Vagina (tissue), 2 donors: ENCODE measurements around the gene NMUR2. TPM values are rescaled to one million over a fixed set of nuclear protein-coding genes. Genes with fewer than 3 reads are reported as not detected.

Experiments
- DNase-seq, 2 donors: peaks; one replicate each; pipeline ENCODE4 v3.0.0-alpha.2; 2017; ENCODE audit errors: extremely low spot score in 2 of 2
- H3K27ac ChIP-seq: fragments of 200-600 bp; sonication (generic); one replicate; pipeline ENCODE4 v1.5.1; 2019
- H3K27me3 ChIP-seq: fragments of 200-600 bp; sonication (generic); one replicate; pipeline ENCODE4 v1.5.1; 2019
- H3K36me3 ChIP-seq, 2 donors: fragments of 200-600 bp; sonication (generic); one replicate each; pipeline ENCODE4 v1.5.1; 2017 to 2019
- H3K4me1 ChIP-seq: fragments of 200-600 bp; sonication (generic); one replicate; pipeline ENCODE4 v1.5.1; 2019
- H3K4me3 ChIP-seq, 2 donors: fragments of 200-600 bp; sonication (generic); 1 replicate in 1 of 2; 2 replicates in 1 of 2; pipeline ENCODE4 v1.5.1; 2016 to 2019
- H3K9me3 ChIP-seq: fragments of 200-600 bp; sonication (generic); one replicate; pipeline ENCODE4 v1.5.1; 2019
- CTCF ChIP-seq, 3 experiments: fragments of 450-650 bp in 2 of 3; fragments of 200-600 bp in 1 of 3; sonication (generic) in 1 of 3; IDR thresholded peaks; one replicate each; pipeline ENCODE4 v1.5.1; 2017 to 2019; ENCODE audit warnings: antibody characterized with exemption in 3 of 3, mild to moderate bottlenecking in 2 of 3, moderate library complexity in 2 of 3
- POLR2A ChIP-seq, 2 donors: fragments of 450-650 bp; IDR thresholded peaks; one replicate each; pipeline ENCODE4 v1.6.1; 2017; ENCODE audit warnings: antibody characterized with exemption in 2 of 2, mild to moderate bottlenecking in 2 of 2, moderate library complexity in 2 of 2
- POLR2AphosphoS5 ChIP-seq, 2 donors: sonication (generic); formaldehyde crosslinking; IDR thresholded peaks; one replicate each; pipeline ENCODE4 v1.9.0; 2017; ENCODE audit warnings: antibody characterized with exemption in 2 of 2, mild to moderate bottlenecking in 2 of 2, low read depth in 1 of 2; ENCODE audit not compliant: insufficient read depth in 1 of 2
- intact Hi-C: fragments of 100-400 bp; cut with DNase I; formaldehyde crosslinking; loops from one replicate; pipeline ENCODE4 v1.15.1; 2023
- total RNA-seq: library from RNA; depleted of rRNA; stranded (reverse); fragments of >200 nt; gene quantifications from one replicate; pipeline ENCODE4 v1.2.3, GENCODE V29; 2016

Gene NMUR2
- total RNA-seq, 1 donor from 2014 or later = not detected

- H3K4me3 ChIP-seq = no peak overlapping the region
- no peak for DNase-seq
- no peaks in the 10 kb centered on the region for H3K9me3 ChIP-seq
- H3K4me1 ChIP-seq = no peaks in the 10 kb centered on the region
- intact Hi-C loops = no loop called here
- no peak overlapping the region for H3K27ac ChIP-seq
- no peaks in the 10 kb centered on the region for H3K27me3 ChIP-seq
- TF ChIP-seq POLR2A (IDR thresholded peaks at IDR 0.05) = no peak
- no peak for TF ChIP-seq POLR2AphosphoS5 (IDR thresholded peaks at IDR 0.05; ENCODE audit: insufficient read depth in 1 of 2, low read depth in 1 of 2)
- no peak for TF ChIP-seq CTCF (IDR thresholded peaks at IDR 0.05)
- H3K36me3 ChIP-seq = no peaks in the 10 kb centered on the region
Measured at GRCh38 chr5:152425083-152425482, 20.0 kb upstream of the NMUR2 start.

- DNase-seq = no peak
- no peak for TF ChIP-seq CTCF (IDR thresholded peaks at IDR 0.05)
- TF ChIP-seq POLR2A (IDR thresholded peaks at IDR 0.05) = no peak
- TF ChIP-seq POLR2AphosphoS5 (IDR thresholded peaks at IDR 0.05; ENCODE audit: insufficient read depth in 1 of 2, low read depth in 1 of 2) = no peak
- Histone ChIP-seq H3K27me3 (no peaks in the 10 kb centered on the region), H3K9me3 (no peaks in the 10 kb centered on the region), H3K36me3 (no peaks in the 10 kb centered on the region), H3K4me3 (no peak overlapping the region), H3K4me1 (no peaks in the 10 kb centered on the region), H3K27ac (no peak overlapping the region)
- intact Hi-C loops = no loop called here
Measured at GRCh38 chr5:152424501-152424900, 19.4 kb upstream of the NMUR2 start.

GRCh38 chr5:152422081-152422480 is 17.0 kb upstream of the NMUR2 start:
- Histone ChIP-seq H3K36me3 (no peaks in the 10 kb centered on the region), H3K27ac (no peak overlapping the region), H3K4me1 (no peaks in the 10 kb centered on the region), H3K27me3 (no peaks in the 10 kb centered on the region), H3K9me3 (no peaks in the 10 kb centered on the region), H3K4me3 (no peak overlapping the region)
- no peak for DNase-seq
- no peak for TF ChIP-seq POLR2A (IDR thresholded peaks at IDR 0.05)
- TF ChIP-seq POLR2AphosphoS5 (IDR thresholded peaks at IDR 0.05; ENCODE audit: insufficient read depth in 1 of 2, low read depth in 1 of 2) = no peak
- TF ChIP-seq CTCF (IDR thresholded peaks at IDR 0.05) = no peak
- intact Hi-C loops = no loop called here

- intact Hi-C loops = no loop called here
- H3K4me3 ChIP-seq = no peak overlapping the region
- TF ChIP-seq CTCF (IDR thresholded peaks at IDR 0.05) = no peak
- TF ChIP-seq POLR2AphosphoS5 (IDR thresholded peaks at IDR 0.05; ENCODE audit: insufficient read depth in 1 of 2, low read depth in 1 of 2) = no peak
- TF ChIP-seq POLR2A (IDR thresholded peaks at IDR 0.05) = no peak
- H3K27me3 ChIP-seq = no peaks in the 10 kb centered on the region
- no peaks in the 10 kb centered on the region for H3K36me3 ChIP-seq
- H3K27ac ChIP-seq = no peak overlapping the region
- H3K9me3 ChIP-seq = no peaks in the 10 kb centered on the region
- no peak for DNase-seq
- H3K4me1 ChIP-seq = no peaks in the 10 kb centered on the region
Measured at GRCh38 chr5:152412129-152412528, 7.0 kb upstream of the NMUR2 start.

- DNase-seq = no peak
- H3K27me3 ChIP-seq = no peaks in the 10 kb centered on the region
- H3K9me3 ChIP-seq = no peaks in the 10 kb centered on the region
- intact Hi-C loops = no loop called here
- no peaks in the 10 kb centered on the region for H3K36me3 ChIP-seq
- H3K4me1 ChIP-seq = no peaks in the 10 kb centered on the region
- TF ChIP-seq POLR2A (IDR thresholded peaks at IDR 0.05) = no peak
- TF ChIP-seq CTCF (IDR thresholded peaks at IDR 0.05) = no peak
- no peak for TF ChIP-seq POLR2AphosphoS5 (IDR thresholded peaks at IDR 0.05; ENCODE audit: insufficient read depth in 1 of 2, low read depth in 1 of 2)
- no peak overlapping the region for H3K4me3 ChIP-seq
- H3K27ac ChIP-seq = no peak overlapping the region
Measured at GRCh38 chr5:152406082-152406481, 1.0 kb upstream of the NMUR2 start.
